GM08714 (cell line): Measurements from ENCODE around the gene PPP3CA.
"Not testable (repeated sequence)": the region's sequence is repeated elsewhere in the genome, so short reads cannot be mapped to it uniquely, and the experiment has no call there.

ENCODE experiments used
- H3K4me3 ChIP-seq: fragments of 200-500 bp; sonication (Bioruptor generic); 2 replicates; pipeline ENCODE4 v1.5.1; 2014; ENCODE audit warnings: mild to moderate bottlenecking, low read length, inconsistent platforms
- ZNF274 ChIP-seq: IDR thresholded peaks from 2 replicates; pipeline ENCODE4 v1.6.1; 2012; ENCODE audit warnings: mild to moderate bottlenecking, low read depth, low read length

PPP3CA gene

DNA sequence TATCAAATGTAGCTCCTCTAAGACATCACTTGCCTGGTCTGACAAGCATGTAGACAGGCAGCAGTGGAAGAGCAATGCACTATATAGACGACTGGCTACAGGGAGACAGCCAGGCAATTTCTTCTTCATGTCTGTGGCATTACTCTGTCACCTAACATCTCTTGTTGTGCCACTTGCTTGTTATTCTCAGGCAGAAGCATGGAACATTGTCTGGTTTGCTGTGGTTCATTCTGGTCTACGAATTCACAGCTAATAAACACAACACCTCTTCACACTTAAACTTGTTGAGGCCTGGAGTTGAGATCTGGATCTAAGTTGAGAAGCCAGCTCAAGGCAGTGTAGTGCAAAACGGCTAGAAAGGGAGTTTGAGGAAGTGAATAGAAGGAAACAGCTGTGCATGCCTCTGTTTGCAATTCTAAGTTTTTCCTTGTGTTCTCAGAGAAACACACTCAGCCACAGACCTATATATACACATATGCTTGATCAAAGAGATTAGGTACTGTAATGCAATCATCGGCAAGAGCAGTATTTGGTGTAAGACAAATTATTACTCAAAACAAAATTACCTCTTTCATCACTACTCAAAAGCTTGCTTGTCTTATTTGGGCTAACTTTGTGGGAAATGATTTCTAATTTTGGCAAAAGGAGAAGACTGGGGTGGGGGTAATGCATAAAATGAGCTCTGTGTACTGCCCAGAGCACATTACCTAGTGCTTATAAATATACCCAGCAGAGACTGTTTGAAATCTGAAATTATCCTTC, 243.8 kb downstream of the PPP3CA start:
- H3K4me3 ChIP-seq = no peak overlapping the region
- TF ChIP-seq ZNF274 = no peak

DNA sequence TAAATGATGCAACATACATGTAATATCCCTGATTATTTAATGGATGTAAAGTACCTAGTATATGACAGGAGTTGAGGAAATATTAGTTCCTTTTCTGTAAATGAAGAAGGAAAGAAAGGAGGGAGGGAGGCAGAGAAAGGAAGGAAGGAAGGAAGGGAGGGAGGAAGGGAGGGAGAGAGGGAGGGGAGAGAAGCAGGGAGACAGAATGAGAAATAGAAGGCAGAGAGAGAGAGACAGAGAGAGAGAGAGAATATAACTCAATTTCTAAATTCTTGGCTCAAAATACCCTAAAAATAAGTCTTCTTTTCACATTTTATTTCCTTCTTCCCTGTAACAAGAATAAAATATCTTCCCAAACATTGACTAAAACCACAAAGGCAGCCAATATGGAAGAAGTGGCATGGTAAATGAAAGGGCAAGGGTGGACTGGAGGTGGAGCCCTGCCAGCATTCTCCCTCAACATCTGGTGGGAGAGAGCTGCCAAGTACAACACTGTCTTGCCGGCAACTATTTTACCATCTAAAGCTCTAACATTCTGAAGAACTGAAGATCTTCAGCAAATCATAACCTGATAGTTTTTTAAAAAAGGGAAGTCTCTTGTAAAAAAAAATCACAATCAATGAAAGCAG, 245.1 kb downstream of the PPP3CA start:
- no peak for TF ChIP-seq ZNF274
- H3K4me3 ChIP-seq = no peak overlapping the region

DNA sequence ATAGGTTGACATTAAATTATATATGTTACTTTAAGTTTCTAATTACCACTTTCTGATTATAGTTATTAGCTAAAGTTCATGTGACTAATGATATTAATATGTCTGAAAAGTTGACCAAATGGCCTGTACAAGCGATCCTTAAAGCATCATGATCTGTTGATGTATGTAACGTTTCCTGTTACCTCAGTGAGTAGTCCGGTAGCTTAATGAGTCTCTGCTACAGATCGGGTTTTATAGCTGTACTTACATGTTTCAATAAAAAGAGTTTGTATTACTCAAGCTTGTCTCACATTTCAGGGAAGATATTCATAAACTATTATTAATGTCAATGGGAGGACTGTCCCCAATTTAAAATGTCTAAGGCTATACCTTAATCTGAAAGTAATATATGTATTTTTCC, 246.3 kb downstream of the PPP3CA start:
- no peak for TF ChIP-seq ZNF274
- H3K4me3 ChIP-seq = no peak overlapping the region

DNA sequence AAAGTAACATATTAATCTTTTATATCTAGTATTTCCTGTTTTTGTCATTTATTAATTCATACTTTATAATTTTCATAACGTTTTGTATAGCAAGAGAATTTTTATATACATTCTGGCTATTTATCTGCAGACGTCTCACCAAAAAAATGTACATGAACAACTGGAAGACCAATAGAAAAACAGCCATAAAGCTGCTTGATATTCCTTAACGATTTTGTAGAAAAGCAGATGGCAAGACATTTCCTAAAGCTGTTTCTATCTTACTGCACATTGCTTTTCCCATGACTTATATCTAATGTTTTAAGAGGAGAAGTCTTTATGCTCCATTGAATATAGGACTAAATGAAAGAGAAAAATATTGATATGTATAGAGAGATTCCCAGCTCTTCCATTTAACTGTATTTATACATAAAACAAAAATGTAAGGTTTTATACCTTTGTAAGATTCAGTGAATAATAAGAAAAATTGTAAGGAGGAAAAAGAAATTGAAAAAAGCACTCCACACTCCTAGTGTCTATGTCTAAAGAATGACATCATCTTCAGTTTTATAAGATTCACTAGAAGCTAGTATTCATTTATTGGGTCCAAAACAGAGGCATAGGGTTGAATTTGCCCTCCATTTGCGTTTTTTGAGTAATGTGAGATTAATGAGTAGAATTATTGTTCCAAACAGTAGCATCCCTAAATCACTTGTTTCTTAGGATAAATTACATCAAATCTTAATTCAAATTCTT, 248.5 kb downstream of the PPP3CA start:
- no peak overlapping the region for H3K4me3 ChIP-seq
- TF ChIP-seq ZNF274 = no peak

DNA sequence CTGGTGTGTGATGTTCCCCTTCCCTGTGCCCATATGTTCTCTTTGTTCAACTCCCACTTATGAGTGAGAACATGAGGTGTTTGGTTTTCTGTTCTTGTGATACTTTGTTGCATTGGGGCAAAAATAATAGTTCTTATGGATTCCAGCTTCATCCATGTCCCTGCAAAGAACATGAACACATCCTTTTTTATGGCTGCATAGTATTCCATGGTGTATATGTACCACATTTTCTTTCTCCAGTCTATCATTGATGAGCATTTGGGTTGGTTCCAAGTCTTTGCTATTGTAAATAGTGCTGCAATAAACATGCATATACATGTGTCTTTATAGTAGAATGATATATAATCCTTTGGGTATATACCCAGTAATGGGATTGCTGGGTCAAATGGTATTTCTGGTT, 254.7 kb downstream of the PPP3CA start:
- not testable (repeated sequence) for H3K4me3 ChIP-seq

DNA sequence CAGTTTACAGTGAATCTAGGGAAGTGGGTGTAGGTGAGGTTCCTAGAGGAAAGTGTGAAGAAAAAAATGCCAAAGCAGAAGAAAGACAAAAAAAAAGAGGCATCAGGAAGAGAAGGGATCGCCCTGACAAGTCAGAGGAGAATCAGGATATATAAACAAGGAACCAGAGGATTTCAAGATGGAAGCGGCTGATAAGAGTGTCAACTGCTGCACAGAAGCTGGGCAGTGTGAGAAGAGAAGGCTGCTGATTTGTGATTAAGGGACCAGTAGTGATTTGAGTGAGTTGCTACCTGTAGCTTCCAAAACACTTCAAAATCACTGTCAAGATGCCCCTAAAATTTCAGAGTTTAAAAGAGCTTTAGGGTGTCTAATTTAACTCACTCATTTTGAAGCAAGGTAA, 258.2 kb downstream of the PPP3CA start:
- TF ChIP-seq ZNF274 = no peak
- H3K4me3 ChIP-seq = no peak overlapping the region

DNA sequence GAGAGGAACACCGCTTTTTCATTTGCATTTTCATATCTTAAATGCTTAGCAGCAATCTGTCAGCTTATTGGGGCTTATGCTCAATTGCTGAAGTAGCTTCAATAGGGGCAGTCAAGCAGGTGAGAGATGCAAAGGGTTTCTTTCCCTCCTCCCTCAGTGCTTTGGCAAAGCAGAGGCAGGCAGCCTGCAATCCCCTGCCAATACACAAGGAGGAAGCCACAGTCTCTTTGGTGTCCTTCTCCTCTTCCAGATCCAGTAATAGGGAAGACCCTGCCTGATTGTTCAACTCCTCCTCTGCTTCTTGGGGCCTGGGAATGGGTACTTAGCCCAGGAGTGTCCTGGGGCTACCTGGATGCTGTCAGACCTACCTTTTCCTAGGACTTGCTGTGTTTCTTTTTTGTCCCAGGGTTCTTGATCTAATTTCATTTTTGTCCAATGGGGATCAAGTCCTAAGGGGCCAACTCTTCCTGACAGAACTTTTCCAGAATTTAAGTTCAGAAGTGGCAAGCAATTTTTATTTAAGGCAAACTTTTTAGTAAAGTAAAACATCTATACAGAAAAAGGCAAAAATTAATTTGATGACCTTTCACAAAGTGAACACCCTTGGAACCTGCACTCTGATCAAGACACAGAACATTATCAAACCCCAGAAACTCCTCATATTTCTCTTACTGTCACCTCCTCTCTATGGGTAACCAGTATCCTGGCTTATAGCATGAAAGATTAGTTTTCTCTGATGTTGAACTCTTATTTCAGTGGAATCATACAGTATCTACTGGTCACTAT, 260.3 kb downstream of the PPP3CA start:
- no peak overlapping the region for H3K4me3 ChIP-seq
- no peak for TF ChIP-seq ZNF274

DNA sequence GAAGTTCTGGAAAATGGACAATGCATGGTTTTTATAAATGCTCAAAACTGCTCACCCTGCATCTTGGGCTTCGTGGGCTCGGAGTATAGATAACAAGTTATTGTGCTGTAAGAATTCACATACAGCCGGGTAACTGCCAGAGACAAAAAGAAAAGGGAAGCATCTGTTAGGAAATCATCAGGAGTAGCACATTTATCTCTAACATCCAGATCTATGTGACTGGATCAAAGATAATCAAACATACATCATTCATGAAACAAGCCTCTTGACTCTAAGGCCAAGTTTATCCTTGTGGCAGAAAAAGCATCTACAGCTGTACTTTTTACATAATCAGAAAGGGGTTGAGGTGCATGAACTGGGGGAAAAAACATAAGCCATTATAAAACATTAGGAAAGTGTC, 264.2 kb downstream of the PPP3CA start:
- no peak for TF ChIP-seq ZNF274
- no peak overlapping the region for H3K4me3 ChIP-seq

DNA sequence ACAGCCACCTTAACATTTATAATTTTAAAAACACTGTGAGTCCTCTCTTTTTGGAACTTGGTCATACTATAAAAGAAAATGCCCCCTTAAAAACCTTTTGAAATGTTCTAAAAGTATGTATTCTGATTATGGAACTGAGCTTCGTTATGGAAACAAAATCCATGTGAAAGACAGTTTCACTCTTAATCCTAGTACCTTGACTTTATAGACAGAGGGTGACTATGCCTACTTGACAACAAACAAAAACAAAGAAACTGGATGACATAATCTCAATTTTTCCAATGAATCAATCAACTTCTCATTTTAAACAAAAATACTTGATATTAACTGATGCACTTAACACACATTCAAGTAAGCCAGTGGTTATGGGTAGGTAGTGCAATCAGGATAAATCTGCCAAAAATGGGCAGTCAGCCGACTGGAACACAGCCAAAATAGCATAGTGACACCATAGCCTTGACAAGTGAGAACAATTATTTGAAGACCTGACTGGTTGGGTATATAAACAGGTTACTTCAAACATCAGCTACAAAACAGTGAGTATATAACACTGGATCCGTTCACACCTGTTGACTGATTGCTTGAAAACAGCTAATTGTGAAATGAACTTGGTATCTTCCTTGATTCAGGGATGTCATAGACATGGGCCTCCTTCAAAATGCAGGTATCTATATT, 265.5 kb downstream of the PPP3CA start:
- H3K4me3 ChIP-seq = no peak overlapping the region
- no peak for TF ChIP-seq ZNF274

DNA sequence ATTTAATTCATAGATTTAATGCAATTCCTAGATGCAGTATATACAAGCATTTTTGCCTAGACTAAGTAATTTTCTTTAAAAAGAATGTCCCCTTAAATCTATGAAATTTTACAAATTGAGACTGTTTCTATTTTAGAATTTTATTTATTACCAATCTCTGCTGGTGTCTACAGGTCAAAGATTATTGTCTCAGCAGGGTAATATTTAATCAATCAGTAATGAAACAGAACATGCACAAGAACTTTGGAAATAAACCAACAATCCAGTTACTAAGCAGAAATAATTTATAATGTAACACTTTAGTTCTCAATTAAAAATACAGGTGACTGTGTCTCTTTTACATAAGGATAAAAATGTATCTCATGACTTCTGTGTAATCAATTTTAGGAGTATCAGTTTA, 266.2 kb downstream of the PPP3CA start:
- TF ChIP-seq ZNF274 = no peak

DNA sequence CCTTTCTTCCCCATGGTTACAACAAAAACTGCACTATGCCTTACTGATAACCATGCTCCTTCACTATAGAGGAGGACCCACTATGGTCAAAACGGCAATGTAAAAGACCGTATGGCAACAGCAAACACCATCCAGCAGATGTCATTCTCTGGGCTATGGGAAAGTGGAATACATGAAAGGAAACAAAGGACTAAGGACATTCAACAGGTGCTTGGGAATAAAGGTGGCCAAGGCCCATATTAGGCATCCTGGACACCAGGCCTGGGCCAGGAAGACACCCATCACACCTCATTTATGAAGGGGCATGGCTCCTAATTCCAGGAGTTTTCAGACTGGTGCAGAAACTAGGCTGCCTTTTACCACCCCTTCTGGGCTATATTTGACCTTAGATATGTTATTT, 268.4 kb downstream of the PPP3CA start:
- H3K4me3 ChIP-seq = no peak overlapping the region
- no peak for TF ChIP-seq ZNF274

More for the DNA sequence above, 266.2 kb downstream of the PPP3CA start:
- H3K4me3 ChIP-seq = no peak overlapping the region

DNA sequence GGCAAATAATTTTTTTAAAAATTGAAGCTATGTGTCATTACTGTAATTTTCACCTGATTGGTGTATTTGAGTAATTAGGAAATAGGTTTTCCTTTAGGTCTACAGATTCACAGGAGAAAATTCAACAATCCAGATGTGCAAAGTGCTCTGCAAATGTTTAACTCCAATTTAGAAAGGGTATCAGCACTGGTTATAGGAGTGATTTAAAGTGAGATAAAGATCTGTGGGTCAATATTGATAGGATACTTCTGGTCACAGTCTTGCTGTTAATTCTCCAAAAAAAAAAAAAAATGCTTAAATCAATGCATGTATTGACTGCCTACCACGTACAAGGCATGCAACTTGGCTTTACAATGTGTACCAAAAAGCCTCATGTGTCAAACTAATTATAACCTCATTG, 271.3 kb downstream of the PPP3CA start:
- no peak overlapping the region for H3K4me3 ChIP-seq
- TF ChIP-seq ZNF274 = no peak

DNA sequence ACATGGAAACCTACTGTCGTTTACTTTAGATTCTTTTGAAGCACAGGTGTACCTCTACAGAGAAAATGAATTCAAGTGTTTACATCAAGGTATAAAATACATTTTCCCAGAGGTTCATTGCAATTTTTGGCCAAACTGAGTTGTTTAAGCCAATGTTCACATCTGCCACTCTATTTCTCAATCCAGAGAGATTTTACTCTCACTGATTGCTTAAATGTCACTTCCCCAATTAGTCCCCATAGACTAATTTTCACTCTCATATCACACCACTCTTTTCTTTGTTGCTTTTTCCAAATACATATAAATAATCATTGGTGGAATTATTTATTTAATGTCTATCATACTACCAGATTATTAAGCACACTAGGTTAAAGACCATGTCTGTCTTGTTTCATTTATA, 271.8 kb downstream of the PPP3CA start:
- no peak for TF ChIP-seq ZNF274
- H3K4me3 ChIP-seq = no peak overlapping the region

DNA sequence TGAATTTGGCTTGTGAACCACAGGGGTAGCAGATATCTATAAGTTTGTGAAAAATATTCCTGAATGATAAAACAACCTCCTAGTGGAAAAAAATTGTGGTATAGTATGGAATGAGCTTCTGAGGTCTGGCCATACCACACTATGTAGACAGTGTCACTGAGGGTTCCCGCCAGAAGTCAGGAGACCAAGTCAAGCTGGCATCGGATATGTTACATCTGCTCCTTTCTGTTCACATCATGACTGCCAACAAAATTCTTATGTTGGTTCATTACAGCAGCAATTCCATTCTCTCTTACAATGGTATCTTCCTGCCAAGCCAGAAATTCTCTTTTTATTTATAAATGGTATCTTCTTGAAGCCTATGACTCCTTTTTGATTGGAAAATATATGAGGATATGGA, 273.0 kb downstream of the PPP3CA start:
- H3K4me3 ChIP-seq = no peak overlapping the region
- no peak for TF ChIP-seq ZNF274
